Uterus (tissue), 4 donors: Measurements from ENCODE around the gene NCR2. TPM values are rescaled to one million over a fixed set of nuclear protein-coding genes. Genes with fewer than 3 reads are reported as not detected.

Experiments
- DNase-seq, 2 donors: peaks; one replicate each; pipeline ENCODE4 v3.0.0-alpha.2; 2019 to 2020
- H3K27ac ChIP-seq, 2 donors: fragments of 200-600 bp; sonication (generic); 1 replicate in 1 of 2; 2 replicates in 1 of 2; pipeline ENCODE4 v1.5.1; 2016 to 2018
- H3K27me3 ChIP-seq, 2 donors: fragments of 200-600 bp; sonication (generic); one replicate each; pipeline ENCODE4 v1.5.1; 2018 to 2019; ENCODE audit warnings: control low read depth in 1 of 2
- H3K36me3 ChIP-seq, 2 donors: fragments of 200-600 bp; sonication (generic); one replicate each; pipeline ENCODE4 v1.5.1; 2019; ENCODE audit warnings: control low read depth in 1 of 2
- H3K4me1 ChIP-seq, 2 donors: fragments of 200-600 bp; sonication (generic); one replicate each; pipeline ENCODE4 v1.5.1; 2018 to 2019; ENCODE audit warnings: control low read depth in 1 of 2
- H3K4me3 ChIP-seq, 2 donors: fragments of 200-600 bp; sonication (generic); 1 replicate in 1 of 2; 2 replicates in 1 of 2; pipeline ENCODE4 v1.5.1; 2018 to 2019; ENCODE audit warnings: mild to moderate bottlenecking in 1 of 2
- H3K9me3 ChIP-seq, 2 donors: fragments of 200-600 bp; sonication (generic); one replicate each; pipeline ENCODE4 v1.5.1; 2019; ENCODE audit warnings: control low read depth in 1 of 2
- CTCF ChIP-seq, 4 experiments: fragments of 200-600 bp in 2 of 4; fragments of 450-650 bp in 2 of 4; sonication (generic) in 2 of 4; IDR thresholded peaks; one replicate each; pipeline ENCODE4 v1.5.1; 2016 to 2019; ENCODE audit warnings: antibody characterized with exemption in 4 of 4, mild to moderate bottlenecking in 2 of 4, moderate library complexity in 1 of 4
- POLR2A ChIP-seq, 2 donors: fragments of 450-650 bp; IDR thresholded peaks; one replicate each; pipeline ENCODE4 v1.6.1; 2016; ENCODE audit warnings: antibody characterized with exemption in 2 of 2, mild to moderate bottlenecking in 1 of 2, moderate library complexity in 1 of 2
- intact Hi-C: fragments of 100-400 bp; cut with DNase I; formaldehyde crosslinking; loops from one replicate; pipeline ENCODE4 v1.15.1; 2023; ENCODE audit warnings: low total_unique reads
- total RNA-seq, 4 donors: library from RNA; depleted of rRNA in 3 of 4; stranded (reverse); fragments of >200 nt in 3 of 4; gene quantifications; one replicate each; pipeline versions ENCODE4 v1.1.0 to v1.2.4, GENCODE V29; 2014 to 2023
- donor health status: DM: yes; HTN: yes; CAD: no.

The NCR2 gene
- total RNA-seq, 4 donors from 2014 or later, result not detected

- no peaks in the 10 kb centered on the region for H3K9me3 ChIP-seq
- no peak overlapping the region for H3K4me3 ChIP-seq
- no peaks in the 10 kb centered on the region for H3K4me1 ChIP-seq
- TF ChIP-seq CTCF (IDR thresholded peaks at IDR 0.05) (no peak), POLR2A (IDR thresholded peaks at IDR 0.05) (no peak)
- H3K36me3 ChIP-seq, result no peaks in the 10 kb centered on the region
- no peak for DNase-seq
- H3K27ac ChIP-seq, result no peak overlapping the region
- intact Hi-C loops, result no loop called here
- no peaks in the 10 kb centered on the region for H3K27me3 ChIP-seq
Observed at GRCh38 chr6:41343641-41344187, 8.3 kb downstream of the NCR2 start.

GRCh38 chr6:41344876-41345275 lies 9.5 kb downstream of the NCR2 start:
- intact Hi-C loops, result no loop called here
- H3K4me1 ChIP-seq, result no peaks in the 10 kb centered on the region
- no peaks in the 10 kb centered on the region for H3K27me3 ChIP-seq
- TF ChIP-seq CTCF (IDR thresholded peaks at IDR 0.05), result no peak
- no peak for TF ChIP-seq POLR2A (IDR thresholded peaks at IDR 0.05)
- H3K36me3 ChIP-seq, result no peaks in the 10 kb centered on the region
- H3K27ac ChIP-seq, result no peak overlapping the region
- DNase-seq, result no peak
- H3K4me3 ChIP-seq, result no peak overlapping the region
- H3K9me3 ChIP-seq, result no peaks in the 10 kb centered on the region

GRCh38 chr6:41345901-41346300 lies 10.5 kb downstream of the NCR2 start:
- H3K4me3 ChIP-seq, result no peak overlapping the region
- no peak for TF ChIP-seq CTCF (IDR thresholded peaks at IDR 0.05)
- TF ChIP-seq POLR2A (IDR thresholded peaks at IDR 0.05), result no peak
- intact Hi-C loops, result no loop called here
- no peaks in the 10 kb centered on the region for H3K36me3 ChIP-seq
- H3K27ac ChIP-seq, result no peak overlapping the region
- H3K4me1 ChIP-seq, result no peaks in the 10 kb centered on the region
- no peak for DNase-seq
- H3K27me3 ChIP-seq, result no peaks in the 10 kb centered on the region
- H3K9me3 ChIP-seq, result no peaks in the 10 kb centered on the region

- H3K4me1 ChIP-seq, result no peaks in the 10 kb centered on the region
- no peak for TF ChIP-seq CTCF (IDR thresholded peaks at IDR 0.05)
- TF ChIP-seq POLR2A (IDR thresholded peaks at IDR 0.05), result no peak
- no peaks in the 10 kb centered on the region for H3K27me3 ChIP-seq
- intact Hi-C loops, result no loop called here
- H3K4me3 ChIP-seq, result no peak overlapping the region
- H3K36me3 ChIP-seq, result no peaks in the 10 kb centered on the region
- no peaks in the 10 kb centered on the region for H3K9me3 ChIP-seq
- DNase-seq, result no peak
- H3K27ac ChIP-seq, result no peak overlapping the region
Observed at GRCh38 chr6:41346441-41346840, 11.0 kb downstream of the NCR2 start.

GRCh38 chr6:41347378-41348050 lies 12.1 kb downstream of the NCR2 start:
- H3K9me3 ChIP-seq, result no peaks in the 10 kb centered on the region
- no peak for DNase-seq
- intact Hi-C loops, result no loop called here
- TF ChIP-seq CTCF (IDR thresholded peaks at IDR 0.05), result no peak
- no peak for TF ChIP-seq POLR2A (IDR thresholded peaks at IDR 0.05)
- no peak overlapping the region for H3K4me3 ChIP-seq
- no peaks in the 10 kb centered on the region for H3K36me3 ChIP-seq
- no peaks in the 10 kb centered on the region for H3K4me1 ChIP-seq
- no peaks in the 10 kb centered on the region for H3K27me3 ChIP-seq
- H3K27ac ChIP-seq, result no peak overlapping the region
